ENCODE data around the gene TAOK3. TPM values are rescaled to one million over a fixed set of nuclear protein-coding genes. Genes with fewer than 3 reads are reported as not detected.

The TAOK3 gene
- total and polyA plus RNA-seq, 2 of the 8 experiments (the other 6 are each of a cell fraction or from before 2014, with no cell fraction given): 5.2 to 9.3 TPM

DNA sequence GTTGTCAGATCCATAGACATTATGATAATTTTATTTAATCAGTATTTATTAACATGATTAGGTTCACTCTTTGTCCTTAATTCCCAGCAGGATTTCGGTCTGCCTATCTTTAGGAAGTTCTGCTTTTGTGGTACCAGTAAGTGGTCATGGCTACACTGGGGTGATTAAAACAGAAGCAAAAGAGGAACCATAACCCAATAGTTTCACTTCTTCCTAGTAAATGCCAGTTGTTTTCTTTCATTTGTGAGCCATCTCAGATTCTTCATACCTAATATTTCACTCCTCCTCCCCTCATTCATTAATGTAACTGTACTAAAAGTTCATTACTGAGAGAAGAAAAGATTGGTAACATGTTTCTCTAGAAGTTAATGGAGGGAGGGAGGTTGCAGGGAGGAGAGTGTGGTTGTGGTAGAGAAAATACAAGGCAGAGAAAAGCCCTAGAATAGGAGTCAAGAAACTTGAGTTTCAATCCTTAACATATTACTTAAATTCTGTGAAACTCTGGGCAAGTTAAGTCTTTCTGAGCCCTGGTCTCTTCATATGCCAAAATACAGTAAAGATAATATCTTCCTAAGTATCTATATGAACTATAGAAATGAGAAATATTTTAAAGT lies 135.5 kb downstream of the TAOK3 start:
- DNase-seq (ENCODE audit: low read depth in 1 of 2, low spot score in 2 of 2): no peak
- TF ChIP-seq JUN (IDR thresholded peaks at IDR 0.05; ENCODE audit: low read depth, low read length) (no peak), POLR2AphosphoS5 (IDR thresholded peaks at IDR 0.05; ENCODE audit: low read depth, low read length) (no peak), CHD1 (IDR thresholded peaks at IDR 0.05; ENCODE audit: low read depth, low read length) (no peak), CBX5 (IDR thresholded peaks at IDR 0.05; ENCODE audit: low read depth, low read length) (no peak), BRCA1 (IDR thresholded peaks at IDR 0.05; ENCODE audit: low read depth, low read length) (no peak), CHD2 (IDR thresholded peaks at IDR 0.05; ENCODE audit: low read length) (no peak), SAP30 (IDR thresholded peaks at IDR 0.05; ENCODE audit: insufficient read depth, insufficient replicate concordance, low read length) (no peak), NRF1 (IDR thresholded peaks at IDR 0.05; ENCODE audit: low read depth, low read length) (no peak), KDM4A (IDR thresholded peaks at IDR 0.05; ENCODE audit: low read depth, low read length, severe bottlenecking) (no peak), FOSL1 (IDR thresholded peaks at IDR 0.05; ENCODE audit: insufficient read depth, low read depth, low read length) (no peak), EZH2 (IDR thresholded peaks at IDR 0.05; ENCODE audit: low read depth, low read length, severe bottlenecking) (no peak), RFX5 (IDR thresholded peaks at IDR 0.05; ENCODE audit: borderline replicate concordance, low read depth, low read length) (no peak), SRF (IDR thresholded peaks at IDR 0.05; ENCODE audit: low read depth, low read length) (no peak)
- Histone ChIP-seq H3K79me1 (ENCODE audit: low read depth, low read length) (no peaks in the 10 kb centered on the region), H3K27ac (ENCODE audit: low read depth, low read length) (no peak overlapping the region), H4K20me1 (replicated peaks in 1 of 2; ENCODE audit: control insufficient read depth in 1 of 2, insufficient read depth in 2 of 2, low read length in 2 of 2) (no peaks in the 10 kb centered on the region), H3K4me2 (ENCODE audit: insufficient read depth in 1 of 2, low read depth in 2 of 2, low read length in 2 of 2) (no peak overlapping the region), H4K5ac (ENCODE audit: insufficient read length, low read depth, low read length) (no peak overlapping the region), H3K23me2 (ENCODE audit: low read depth, low read length) (no peaks in the 10 kb centered on the region), H3K27me3 (replicated peaks in 1 of 4; ENCODE audit: control insufficient read depth in 3 of 4, extremely low read depth in 1 of 4, insufficient read depth in 3 of 4, low read length in 3 of 4) (no peaks in the 10 kb centered on the region), H2AK5ac (ENCODE audit: low read depth, low read length) (no peak overlapping the region), H3K14ac (ENCODE audit: insufficient read length) (no peak overlapping the region), H4K91ac (replicated peaks; ENCODE audit: insufficient read length, low read length) (no peak overlapping the region), H3K9ac (replicated peaks in 1 of 4; ENCODE audit: extremely low read depth in 1 of 4, low read depth in 3 of 4, low read length in 3 of 4) (no peak overlapping the region), H3K18ac (ENCODE audit: extremely low read depth, low read length) (no peak overlapping the region), H3K4me1 (replicated peaks in 1 of 4; ENCODE audit: control insufficient read depth in 3 of 4, insufficient read depth in 4 of 4, low read length in 3 of 4) (no peaks in the 10 kb centered on the region), H3K79me2 (ENCODE audit: control insufficient read depth in 1 of 2, insufficient read depth in 2 of 2, low read length in 2 of 2) (no peaks in the 10 kb centered on the region), H2BK20ac (ENCODE audit: low read length) (no peak overlapping the region), H2BK120ac (replicated peaks; ENCODE audit: low read depth, low read length) (no peak overlapping the region), H3K36me3 (ENCODE audit: control insufficient read depth in 2 of 4, insufficient read depth in 4 of 4, low read length in 3 of 4) (no peaks in the 10 kb centered on the region), H3K9me3 (ENCODE audit: insufficient read depth in 2 of 2, low read depth in 1 of 2, low read length in 1 of 2) (no peaks in the 10 kb centered on the region), H2AFZ (ENCODE audit: low read length) (no peak overlapping the region), H3K23ac (ENCODE audit: insufficient read length) (no peak overlapping the region), H3K4ac (replicated peaks; ENCODE audit: insufficient read length, low read depth, low read length) (no peak overlapping the region), H3K4me3 (ENCODE audit: extremely low read depth in 1 of 4, insufficient read depth in 2 of 4, low read depth in 3 of 4, low read length in 4 of 4) (no peak overlapping the region), H2BK15ac (ENCODE audit: low read length) (no peak overlapping the region), H2BK5ac (ENCODE audit: low read depth, low read length) (no peak overlapping the region), H2BK12ac (ENCODE audit: low read depth, low read length) (no peak overlapping the region), H3K56ac (replicated peaks; ENCODE audit: insufficient read length, low read depth, low read length) (no peak overlapping the region), H4K8ac (ENCODE audit: extremely low read depth, insufficient read depth, low read length) (no peak overlapping the region)
- CTCF ChIA-PET (ENCODE audit: partially characterized antibody): interaction anchor here (1.0 kb wide), 1 partner anchor 138 kb away, joined by 3 read pairs; no protein-coding TSS in a partner anchor
- FAIRE-seq: no peak
- POLR2A ChIA-PET (ENCODE audit: partially characterized antibody): no interaction called here
- 84% methylated on average over 1 of the region's 1 CpG; no CpG with 5 or more reads in 1 of the 2 experiments for WGBS, 2 experiments (ENCODE audit: extremely low coverage in 1 of 2, insufficient coverage in 1 of 2, insufficient read length in 1 of 2, insufficient replicate concordance in 2 of 2, low coverage in 1 of 2, low lambda C conversion rate in 2 of 2, missing lambda C conversion rate in 1 of 2)
